Stomach (tissue), 4 donors: ENCODE data around the gene GRIK2.

Source experiments
- EP300 ChIP-seq: sonication (generic); formaldehyde crosslinking; IDR thresholded peaks from one replicate; pipeline ENCODE4 v1.6.1; 2017; ENCODE audit warnings: antibody characterized with exemption
- POLR2A ChIP-seq, 4 donors: fragments of 450-650 bp; IDR thresholded peaks; one replicate each; pipeline ENCODE4 v1.6.1; 2016; ENCODE audit warnings: antibody characterized with exemption in 4 of 4, control low read depth in 2 of 4, mild to moderate bottlenecking in 1 of 4, moderate library complexity in 1 of 4
- POLR2AphosphoS5 ChIP-seq, 3 donors: sonication (generic); formaldehyde crosslinking; IDR thresholded peaks; one replicate each; pipeline ENCODE4 v1.6.1; 2016; ENCODE audit warnings: antibody characterized with exemption in 3 of 3
- TF ChIP-seq, protein P1 (sequence below), 7 experiments: fragments of 450-650 bp in 4 of 7; fragments of 200-600 bp in 3 of 7; sonication (generic) in 3 of 7; IDR thresholded peaks; one replicate each; pipeline ENCODE4 v1.5.1; 2016 to 2019; ENCODE audit warnings: antibody characterized with exemption in 7 of 7, control low read depth in 2 of 7, mild to moderate bottlenecking in 1 of 7

DNA sequence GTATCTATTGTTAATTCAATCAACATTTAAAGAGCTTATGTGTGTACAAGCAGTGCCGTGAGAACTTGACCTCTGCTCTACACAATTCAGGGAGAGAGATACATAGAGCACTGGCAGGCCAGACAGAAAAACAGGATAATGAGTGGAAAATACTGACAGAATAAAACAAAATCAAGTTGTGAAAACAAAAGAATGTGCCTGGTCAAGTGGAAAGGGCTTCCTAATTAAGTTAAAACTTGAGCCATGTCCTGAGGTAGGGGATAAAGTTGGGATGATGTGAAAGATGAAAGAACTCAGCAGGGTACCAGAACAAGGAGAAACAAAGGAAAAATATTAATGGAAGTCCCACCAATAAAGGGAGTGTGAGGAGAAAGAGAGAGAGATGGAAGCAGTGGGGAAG lies 672.8 kb downstream of the GRIK2 start:
- TF ChIP-seq POLR2A (IDR thresholded peaks at IDR 0.05) (no peak), POLR2AphosphoS5 (IDR thresholded peaks at IDR 0.05) (no peak), EP300 (no peak)
- TF ChIP-seq, protein P1, sequence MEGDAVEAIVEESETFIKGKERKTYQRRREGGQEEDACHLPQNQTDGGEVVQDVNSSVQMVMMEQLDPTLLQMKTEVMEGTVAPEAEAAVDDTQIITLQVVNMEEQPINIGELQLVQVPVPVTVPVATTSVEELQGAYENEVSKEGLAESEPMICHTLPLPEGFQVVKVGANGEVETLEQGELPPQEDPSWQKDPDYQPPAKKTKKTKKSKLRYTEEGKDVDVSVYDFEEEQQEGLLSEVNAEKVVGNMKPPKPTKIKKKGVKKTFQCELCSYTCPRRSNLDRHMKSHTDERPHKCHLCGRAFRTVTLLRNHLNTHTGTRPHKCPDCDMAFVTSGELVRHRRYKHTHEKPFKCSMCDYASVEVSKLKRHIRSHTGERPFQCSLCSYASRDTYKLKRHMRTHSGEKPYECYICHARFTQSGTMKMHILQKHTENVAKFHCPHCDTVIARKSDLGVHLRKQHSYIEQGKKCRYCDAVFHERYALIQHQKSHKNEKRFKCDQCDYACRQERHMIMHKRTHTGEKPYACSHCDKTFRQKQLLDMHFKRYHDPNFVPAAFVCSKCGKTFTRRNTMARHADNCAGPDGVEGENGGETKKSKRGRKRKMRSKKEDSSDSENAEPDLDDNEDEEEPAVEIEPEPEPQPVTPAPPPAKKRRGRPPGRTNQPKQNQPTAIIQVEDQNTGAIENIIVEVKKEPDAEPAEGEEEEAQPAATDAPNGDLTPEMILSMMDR (IDR thresholded peaks at IDR 0.05): no peak
